ENCODE data around the gene CDK6. TPM values are rescaled to one million over a fixed set of nuclear protein-coding genes. Genes with fewer than 3 reads are reported as not detected.

The CDK6 gene
- total RNA-seq, 1 experiment from 2014 or later, result 175 TPM

DNA sequence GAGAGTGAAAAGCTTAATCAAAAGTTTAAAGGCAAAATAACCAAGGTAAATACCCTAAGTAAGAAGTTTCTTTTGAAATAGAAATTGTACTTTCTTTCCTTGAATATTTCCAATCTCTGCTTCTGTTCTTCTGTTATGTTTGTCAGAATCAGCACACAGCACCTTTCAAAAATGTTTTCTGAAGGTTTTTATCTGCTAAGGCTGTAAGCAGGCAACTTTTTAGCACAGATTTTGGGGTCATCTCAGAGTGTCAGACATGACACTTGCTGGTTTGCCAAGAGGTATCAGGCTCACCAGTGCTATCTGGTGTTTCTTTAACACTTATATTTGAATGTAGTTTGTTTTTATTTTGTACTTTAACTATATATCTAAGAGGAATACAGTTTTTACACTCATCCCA lies 94.2 kb downstream of the CDK6 start:
- Mint-ChIP-seq H3K27me3 (ENCODE audit: insufficient read depth, unreplicated experiment) (no peaks in the 10 kb centered on the region), H3K27ac (ENCODE audit: unreplicated experiment) (peak overlapping the region; percentile 56), H3K4me3 (ENCODE audit: unreplicated experiment) (no peak overlapping the region), H3K4me1 (ENCODE audit: low read depth, unreplicated experiment) (peaks cover 49% of the 10 kb centered on the region), H3K36me3 (ENCODE audit: insufficient read depth, unreplicated experiment) (peaks cover 61% of the 10 kb centered on the region), H3K9me3 (ENCODE audit: unreplicated experiment) (peaks cover 13% of the 10 kb centered on the region)
- Histone ChIP-seq H3K27me3 (replicated peaks; ENCODE audit: control insufficient read depth, insufficient read depth, low read length) (no peaks in the 10 kb centered on the region), H3K4me3 (ENCODE audit: low read depth, low read length) (no peak overlapping the region), H3K4me1 (peaks cover 50% of the 10 kb centered on the region), H3K36me3 (ENCODE audit: control insufficient read depth, insufficient read depth, low read length) (no peaks in the 10 kb centered on the region; the same call in 1 of the 2 replicates), H3K9me3 (no peaks in the 10 kb centered on the region)
- ChIA-PET POLR2A (no interaction called here), CTCF (interaction anchor here (0.6 kb wide), 1 partner anchor 91 kb away, joined by 3 read pairs; no protein-coding TSS in a partner anchor)
- DNase-seq, result no peak
- no TSS peak for BruUV-seq (replicated peaks)
- TF ChIP-seq, protein P1, sequence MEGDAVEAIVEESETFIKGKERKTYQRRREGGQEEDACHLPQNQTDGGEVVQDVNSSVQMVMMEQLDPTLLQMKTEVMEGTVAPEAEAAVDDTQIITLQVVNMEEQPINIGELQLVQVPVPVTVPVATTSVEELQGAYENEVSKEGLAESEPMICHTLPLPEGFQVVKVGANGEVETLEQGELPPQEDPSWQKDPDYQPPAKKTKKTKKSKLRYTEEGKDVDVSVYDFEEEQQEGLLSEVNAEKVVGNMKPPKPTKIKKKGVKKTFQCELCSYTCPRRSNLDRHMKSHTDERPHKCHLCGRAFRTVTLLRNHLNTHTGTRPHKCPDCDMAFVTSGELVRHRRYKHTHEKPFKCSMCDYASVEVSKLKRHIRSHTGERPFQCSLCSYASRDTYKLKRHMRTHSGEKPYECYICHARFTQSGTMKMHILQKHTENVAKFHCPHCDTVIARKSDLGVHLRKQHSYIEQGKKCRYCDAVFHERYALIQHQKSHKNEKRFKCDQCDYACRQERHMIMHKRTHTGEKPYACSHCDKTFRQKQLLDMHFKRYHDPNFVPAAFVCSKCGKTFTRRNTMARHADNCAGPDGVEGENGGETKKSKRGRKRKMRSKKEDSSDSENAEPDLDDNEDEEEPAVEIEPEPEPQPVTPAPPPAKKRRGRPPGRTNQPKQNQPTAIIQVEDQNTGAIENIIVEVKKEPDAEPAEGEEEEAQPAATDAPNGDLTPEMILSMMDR (IDR thresholded peaks at IDR 0.05; ENCODE audit: insufficient read depth in 1 of 2, low read depth in 1 of 2, low read length in 1 of 2, severe bottlenecking in 1 of 2, unreplicated experiment in 1 of 2), result no peak
- intact Hi-C loops (cut with micrococcal nuclease; ENCODE audit: unreplicated experiment), result no loop called here

DNA sequence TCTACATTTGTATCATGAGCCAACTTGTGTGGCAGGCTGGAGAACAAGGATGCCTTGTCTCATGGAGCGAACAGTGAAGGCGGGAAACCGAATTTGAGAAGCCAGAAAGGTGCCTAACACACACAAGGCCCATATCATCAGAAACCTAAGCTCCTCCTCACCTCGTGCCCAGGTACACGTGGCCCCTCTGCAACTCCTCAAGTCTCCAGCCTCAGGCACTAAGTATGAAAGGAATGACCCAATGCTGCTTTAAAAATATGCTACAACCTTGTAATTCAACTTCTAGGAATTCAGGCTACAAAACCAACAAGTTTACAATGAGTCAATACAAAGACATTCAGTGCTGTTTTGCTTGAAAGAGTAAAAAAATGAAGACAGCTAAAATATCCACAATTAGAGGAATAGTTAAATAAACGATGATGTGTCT lies 95.7 kb downstream of the CDK6 start:
- H3K4me3 ChIP-seq (ENCODE audit: low read depth, low read length), result no peak overlapping the region
- ChIA-PET POLR2A (interaction anchor here (0.9 kb wide), 1 partner anchor 25 kb away, joined by 3 read pairs; no protein-coding TSS in a partner anchor), CTCF (no interaction called here)
- peaks cover 58% of the 10 kb centered on the region for H3K36me3 Mint-ChIP-seq (ENCODE audit: insufficient read depth, unreplicated experiment)
- TF ChIP-seq, protein P1 (IDR thresholded peaks at IDR 0.05; ENCODE audit: insufficient read depth in 1 of 2, low read depth in 1 of 2, low read length in 1 of 2, severe bottlenecking in 1 of 2, unreplicated experiment in 1 of 2), result no peak
- peaks cover 13% of the 10 kb centered on the region for H3K9me3 Mint-ChIP-seq (ENCODE audit: unreplicated experiment)
- BruUV-seq (replicated peaks), result no TSS peak
- H3K4me3 Mint-ChIP-seq (ENCODE audit: unreplicated experiment), result peak overlapping the region; percentile 55
- peak overlapping the region; percentile 48 for H3K27ac Mint-ChIP-seq (ENCODE audit: unreplicated experiment)
- no peaks in the 10 kb centered on the region for H3K9me3 ChIP-seq
- no peaks in the 10 kb centered on the region for H3K27me3 ChIP-seq (replicated peaks; ENCODE audit: control insufficient read depth, insufficient read depth, low read length)
- intact Hi-C loops (cut with micrococcal nuclease; ENCODE audit: unreplicated experiment), result loop anchor here (1.0 kb wide), 2 partner anchors 23 to 45 kb away; no protein-coding TSS in a partner anchor
- peaks cover 59% of the 10 kb centered on the region for H3K4me1 Mint-ChIP-seq (ENCODE audit: low read depth, unreplicated experiment)
- no peaks in the 10 kb centered on the region for H3K27me3 Mint-ChIP-seq (ENCODE audit: insufficient read depth, unreplicated experiment)
- H3K4me1 ChIP-seq, result peaks cover 51% of the 10 kb centered on the region
- DNase-seq, result peak; percentile 73
- no peaks in the 10 kb centered on the region; the same call in 1 of the 2 replicates for H3K36me3 ChIP-seq (ENCODE audit: control insufficient read depth, insufficient read depth, low read length)

DNA sequence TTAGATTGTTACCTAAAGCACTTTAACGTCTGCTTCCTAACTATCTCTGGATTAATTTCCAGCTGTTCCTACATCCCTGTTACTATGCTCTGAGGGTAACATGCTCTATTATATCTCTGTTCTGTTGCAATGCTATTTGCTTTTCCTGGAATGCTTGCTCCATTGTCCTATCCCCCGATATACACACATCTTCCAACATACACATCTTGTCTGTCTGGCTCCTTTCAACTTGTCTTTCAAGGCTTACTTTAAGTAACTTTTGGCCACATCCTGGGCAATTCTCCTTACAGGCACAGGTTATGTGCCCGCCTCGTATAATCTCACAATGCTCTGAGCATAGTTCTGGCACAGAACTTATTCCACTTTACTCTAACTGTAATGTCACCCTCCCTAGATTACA lies 96.2 kb downstream of the CDK6 start:
- peaks cover 53% of the 10 kb centered on the region for H3K36me3 Mint-ChIP-seq (ENCODE audit: insufficient read depth, unreplicated experiment)
- H3K27me3 ChIP-seq (replicated peaks; ENCODE audit: control insufficient read depth, insufficient read depth, low read length), result no peaks in the 10 kb centered on the region
- TF ChIP-seq, protein P1 (IDR thresholded peaks at IDR 0.05; ENCODE audit: insufficient read depth in 1 of 2, low read depth in 1 of 2, low read length in 1 of 2, severe bottlenecking in 1 of 2, unreplicated experiment in 1 of 2), result no peak
- peaks cover 51% of the 10 kb centered on the region for H3K4me1 ChIP-seq
- ChIA-PET POLR2A (interaction anchor here (0.9 kb wide), 1 partner anchor 25 kb away, joined by 3 read pairs; no protein-coding TSS in a partner anchor), CTCF (no interaction called here)
- peak overlapping the region; percentile 48 for H3K27ac Mint-ChIP-seq (ENCODE audit: unreplicated experiment)
- no peak for DNase-seq
- peak overlapping the region; percentile 55 for H3K4me3 Mint-ChIP-seq (ENCODE audit: unreplicated experiment)
- TSS peak; percentile 20 for BruUV-seq (replicated peaks)
- H3K9me3 Mint-ChIP-seq (ENCODE audit: unreplicated experiment), result peaks cover 13% of the 10 kb centered on the region
- intact Hi-C loops (cut with micrococcal nuclease; ENCODE audit: unreplicated experiment), result loop anchor here (1.0 kb wide), 2 partner anchors 23 to 45 kb away; no protein-coding TSS in a partner anchor
- no peaks in the 10 kb centered on the region for H3K9me3 ChIP-seq
- no peaks in the 10 kb centered on the region; the same call in 1 of the 2 replicates for H3K36me3 ChIP-seq (ENCODE audit: control insufficient read depth, insufficient read depth, low read length)
- H3K4me3 ChIP-seq (ENCODE audit: low read depth, low read length), result no peak overlapping the region
- peaks cover 59% of the 10 kb centered on the region for H3K4me1 Mint-ChIP-seq (ENCODE audit: low read depth, unreplicated experiment)
- H3K27me3 Mint-ChIP-seq (ENCODE audit: insufficient read depth, unreplicated experiment), result no peaks in the 10 kb centered on the region
